Stomach smooth muscle (tissue), 2 donors: ENCODE results near the gene RFXANK.
A peak's percentile ranks its signal among the peaks of the same experiment; 100 is the strongest.

Source experiments
- H3K27ac ChIP-seq: one replicate; pipeline ENCODE4 v1.7.0; 2013; ENCODE audit warnings: mild to moderate bottlenecking, low read length, inconsistent platforms
- H3K27me3 ChIP-seq, 2 donors: one replicate each; pipeline ENCODE4 v1.7.0; 2013; ENCODE audit warnings: low read length in 2 of 2; ENCODE audit not compliant: insufficient read depth in 2 of 2, control insufficient read depth in 1 of 2
- H3K36me3 ChIP-seq, 2 donors: one replicate each; pipeline ENCODE4 v1.7.0; 2013; ENCODE audit warnings: low read length in 2 of 2; ENCODE audit not compliant: control insufficient read depth in 2 of 2, insufficient read depth in 2 of 2
- H3K4me1 ChIP-seq: one replicate; pipeline ENCODE4 v1.7.0; 2013; ENCODE audit warnings: low read length; ENCODE audit not compliant: control insufficient read depth, insufficient read depth
- H3K4me3 ChIP-seq, 2 donors: one replicate each; pipeline ENCODE4 v1.7.0; 2013; ENCODE audit warnings: low read length in 2 of 2
- H3K9ac ChIP-seq, 2 donors: one replicate each; pipeline ENCODE4 v1.7.0; 2013; ENCODE audit warnings: low read length in 2 of 2, mild to moderate bottlenecking in 1 of 2
- H3K9me3 ChIP-seq, 2 donors: one replicate each; pipeline ENCODE4 v1.7.0; 2013; ENCODE audit warnings: low read length in 2 of 2; ENCODE audit not compliant: control insufficient read depth in 2 of 2
- donor health status: healthy.
- donor health status: Pancreatic carcinoma.

RFXANK gene

GRCh38 chr19:19192910-19193423 lies 909 bp downstream of the RFXANK start:
- Histone ChIP-seq H3K9me3 (no peaks in the 10 kb centered on the region), H3K9ac (peak overlapping the region; percentile 80 to 88), H3K4me3 (peak overlapping the region; percentile 98 to 99), H3K4me1 (peaks cover 35% of the 10 kb centered on the region), H3K36me3 (peaks cover 7 to 10% of the 10 kb centered on the region in 2 donors), H3K27me3 (no peaks in the 10 kb centered on the region), H3K27ac (peak overlapping the region; percentile 99)

GRCh38 chr19:19193926-19194325 lies 1.9 kb downstream of the RFXANK start:
- Histone ChIP-seq H3K9ac (no peak overlapping the region), H3K4me3 (no peak overlapping the region), H3K36me3 (peaks cover 16 to 18% of the 10 kb centered on the region in 2 donors), H3K9me3 (no peaks in the 10 kb centered on the region), H3K27me3 (no peaks in the 10 kb centered on the region), H3K27ac (no peak overlapping the region), H3K4me1 (peaks cover 35% of the 10 kb centered on the region)

GRCh38 chr19:19201697-19202630 lies 9.9 kb downstream of the RFXANK start:
- Histone ChIP-seq H3K27me3 (peaks cover 3 to 8% of the 10 kb centered on the region in 2 donors), H3K4me1 (peaks cover 10% of the 10 kb centered on the region), H3K9ac (peak overlapping the region; percentile 79 to 88), H3K9me3 (no peaks in the 10 kb centered on the region), H3K4me3 (peak overlapping the region in 1 of 2 donors; percentile 89), H3K36me3 (peaks cover 13 to 20% of the 10 kb centered on the region in 2 donors), H3K27ac (peak overlapping the region; percentile 64)

GRCh38 chr19:19202707-19203011 lies 10.6 kb downstream of the RFXANK start:
- Histone ChIP-seq H3K36me3 (peaks cover 10 to 16% of the 10 kb centered on the region in 2 donors), H3K4me1 (peaks cover 10% of the 10 kb centered on the region), H3K27me3 (peaks cover 9 to 15% of the 10 kb centered on the region in 2 donors), H3K27ac (peak overlapping the region; percentile 64), H3K9me3 (no peaks in the 10 kb centered on the region), H3K9ac (peak overlapping the region; percentile 79 to 88), H3K4me3 (peak overlapping the region; percentile 62 to 89)

- Histone ChIP-seq H3K9ac (peak within 1 kb of the TSS; percentile 79 to 88), H3K27me3 (peaks cover 12 to 19% of the 10 kb centered on the region in 2 donors), H3K36me3 (peaks cover 6 to 12% of the 10 kb centered on the region in 2 donors), H3K9me3 (no peaks in the 10 kb centered on the region), H3K4me3 (peak within 1 kb of the TSS; percentile 62 to 89), H3K4me1 (peaks cover 10% of the 10 kb centered on the region), H3K27ac (peak within 1 kb of the TSS; percentile 64)
These were observed 11.2 kb downstream of the RFXANK start, which contains the start of gene NR2C2AP for GRCh38 chr19:19203012-19203856. TSS of gene NR2C2AP (minus strand) at chr19:19203414. CDS start at chr19:19203060, 354 bp downstream.

- no peaks in the 10 kb centered on the region for H3K9me3 ChIP-seq
- no peak overlapping the region for H3K27ac ChIP-seq
- H3K36me3 ChIP-seq: peaks cover 0 to 3% of the 10 kb centered on the region in 2 donors
- no peak overlapping the region for H3K9ac ChIP-seq
- no peak overlapping the region for H3K4me3 ChIP-seq
- peaks cover 10% of the 10 kb centered on the region for H3K4me1 ChIP-seq
- peaks cover 12 to 19% of the 10 kb centered on the region in 2 donors for H3K27me3 ChIP-seq
These were observed 12.1 kb downstream of the RFXANK start for GRCh38 chr19:19204181-19204580.

GRCh38 chr19:19205416-19206410 lies 13.7 kb downstream of the RFXANK start:
- Histone ChIP-seq H3K27ac (no peak overlapping the region), H3K9ac (no peak overlapping the region), H3K4me3 (no peak overlapping the region), H3K4me1 (peaks cover 10% of the 10 kb centered on the region), H3K27me3 (peaks cover 12 to 22% of the 10 kb centered on the region in 2 donors), H3K9me3 (no peaks in the 10 kb centered on the region), H3K36me3 (no peaks in the 10 kb centered on the region)

- Histone ChIP-seq H3K9me3 (no peaks in the 10 kb centered on the region), H3K27me3 (peaks cover 21 to 30% of the 10 kb centered on the region in 2 donors), H3K27ac (no peak overlapping the region), H3K4me1 (peaks cover 10% of the 10 kb centered on the region), H3K36me3 (no peaks in the 10 kb centered on the region), H3K4me3 (no peak overlapping the region), H3K9ac (no peak overlapping the region)
These were observed 14.9 kb downstream of the RFXANK start for GRCh38 chr19:19206938-19207337.

- Histone ChIP-seq H3K36me3 (no peaks in the 10 kb centered on the region), H3K9me3 (no peaks in the 10 kb centered on the region), H3K27me3 (peaks cover 31 to 37% of the 10 kb centered on the region in 2 donors), H3K4me3 (no peak overlapping the region), H3K9ac (no peak overlapping the region), H3K4me1 (peaks cover 3% of the 10 kb centered on the region), H3K27ac (no peak overlapping the region)
These were observed 15.8 kb downstream of the RFXANK start for GRCh38 chr19:19207637-19208572.
